Activated T-cell treated with anti-CD3 and anti-CD28 coated beads for 1 hour (primary cell): ENCODE results near the gene AGBL1.
"Not testable (repeated sequence)": the region's sequence is repeated elsewhere in the genome, so short reads cannot be mapped to it uniquely, and the experiment has no call there.

Source experiments
- DNase-seq: peaks from one replicate; pipeline ENCODE4 v3.0.0-alpha.2; 2020; ENCODE audit warnings: low read depth

AGBL1 gene

GRCh38 chr15:86082619-86083380 lies 3.1 kb downstream of the AGBL1 start:
- no peak for DNase-seq

GRCh38 chr15:86087808-86088207 lies 8.1 kb downstream of the AGBL1 start:
- no peak for DNase-seq

- no peak for DNase-seq
Measured at GRCh38 chr15:86089422-86089821, 9.8 kb downstream of the AGBL1 start.

DNA sequence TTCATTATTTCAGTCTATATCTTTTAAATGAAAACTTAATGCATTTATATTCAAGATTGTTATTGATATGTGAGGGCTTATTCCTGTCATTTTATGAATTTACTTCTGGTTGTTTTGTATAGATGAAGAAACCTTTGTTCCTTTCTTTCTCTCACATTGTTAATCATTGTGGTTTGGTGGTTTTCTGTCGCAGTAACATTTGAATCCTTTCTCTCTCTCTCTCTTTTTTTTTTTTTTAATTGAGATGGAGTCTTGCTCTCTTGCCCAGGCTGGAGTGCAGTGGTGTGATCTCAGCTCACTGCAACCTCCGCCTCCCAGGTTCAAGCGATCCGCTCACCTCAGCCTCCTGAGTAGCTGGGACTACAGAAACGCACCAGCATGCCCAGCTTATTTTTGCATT lies 22.1 kb downstream of the AGBL1 start:
- DNase-seq, result no peak

GRCh38 chr15:86103825-86104224 lies 24.2 kb downstream of the AGBL1 start:
- no peak for DNase-seq

DNA sequence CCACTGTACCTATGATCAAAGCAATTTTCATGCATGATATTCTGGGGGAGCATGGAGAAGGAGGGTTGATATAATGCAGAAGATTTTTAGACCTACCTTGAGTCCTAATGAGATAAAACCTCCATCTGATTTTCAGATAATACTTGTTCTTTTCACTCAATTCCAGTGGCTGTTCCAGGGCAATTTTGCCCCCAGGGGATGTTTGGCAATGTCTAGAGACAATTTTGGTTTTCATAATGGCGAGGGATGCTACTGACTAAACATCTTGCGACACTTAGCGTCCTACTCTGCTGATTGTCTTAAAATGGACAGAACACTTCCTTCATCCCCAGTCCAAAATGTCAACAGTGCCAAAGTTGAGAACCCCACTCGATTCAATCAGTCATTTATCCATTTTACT lies 26.6 kb downstream of the AGBL1 start:
- DNase-seq, result no peak

GRCh38 chr15:86115145-86115801 lies 35.6 kb downstream of the AGBL1 start:
- DNase-seq, result no peak

GRCh38 chr15:86121568-86122225 lies 42.0 kb downstream of the AGBL1 start:
- no peak for DNase-seq

DNA sequence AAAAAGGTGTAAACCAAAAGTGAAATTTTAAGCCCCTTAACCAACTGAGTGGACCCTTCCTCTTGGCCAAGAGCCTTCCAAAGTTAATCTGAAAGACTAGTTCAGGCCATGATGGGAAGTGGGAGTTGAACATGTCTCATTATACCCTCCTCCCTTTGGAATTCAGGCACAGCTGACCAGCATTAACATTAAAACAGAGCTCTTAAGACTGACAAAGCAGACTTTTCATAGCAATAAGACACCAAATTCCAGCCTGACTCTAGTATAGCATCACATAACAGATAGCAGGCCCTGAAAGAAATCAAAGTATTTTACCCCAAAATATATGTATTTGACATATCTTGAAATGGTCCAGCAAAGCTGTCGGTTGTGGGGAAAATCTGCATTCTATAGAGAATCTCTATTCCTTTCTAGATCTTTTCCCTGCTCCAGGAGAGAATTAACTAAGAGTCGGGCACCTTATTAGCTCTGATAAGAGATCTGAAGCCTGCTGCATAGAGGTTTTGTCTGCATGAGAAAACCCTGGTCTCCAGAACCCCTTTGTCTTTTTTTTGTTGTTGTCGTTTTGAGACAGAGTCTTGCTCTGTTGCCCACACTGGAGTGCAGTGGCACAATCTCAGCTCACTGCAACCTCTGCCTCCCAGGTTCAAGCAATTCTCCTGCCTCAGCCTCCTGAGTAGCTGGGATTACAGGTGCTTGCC lies 43.2 kb downstream of the AGBL1 start:
- DNase-seq, result not testable (repeated sequence)

DNA sequence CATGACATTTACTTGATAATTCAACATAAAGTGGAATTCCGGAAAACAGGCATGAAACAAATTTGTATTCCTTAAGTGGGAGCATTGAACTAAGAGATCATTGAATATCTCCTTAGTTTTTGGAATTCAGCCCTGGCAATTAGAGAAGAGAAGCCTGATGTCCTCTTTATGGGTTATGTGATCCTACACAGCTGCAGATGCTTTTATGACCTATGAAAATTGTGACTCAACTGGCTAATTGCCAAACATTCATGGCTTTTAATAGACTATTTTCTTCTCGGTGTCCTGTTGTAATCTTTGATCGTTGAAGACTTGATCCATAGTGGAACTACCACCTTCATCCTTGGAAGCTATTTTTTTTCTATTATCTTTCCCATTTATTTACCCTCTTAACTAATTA lies 46.1 kb downstream of the AGBL1 start:
- DNase-seq, result no peak

GRCh38 chr15:86127547-86127946 lies 47.9 kb downstream of the AGBL1 start:
- DNase-seq, result no peak

DNA sequence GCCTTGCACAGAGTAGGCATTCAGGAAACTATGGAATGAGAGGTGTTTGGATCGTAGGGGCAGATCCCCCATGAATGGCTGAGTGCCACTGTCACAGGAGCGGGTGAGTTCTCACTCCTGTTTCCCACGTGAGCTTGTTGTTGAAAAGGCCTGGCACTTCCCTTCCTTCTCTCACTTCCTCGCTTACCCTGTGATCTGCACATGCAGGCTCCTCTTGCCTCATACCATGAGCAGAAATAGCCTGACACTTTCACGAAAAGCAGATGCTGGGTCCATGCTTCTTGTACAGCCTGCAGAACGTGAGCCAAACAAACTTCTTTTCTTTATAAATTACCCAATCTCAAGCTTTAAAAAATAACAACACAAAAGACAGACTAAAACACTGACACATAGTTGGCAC lies 55.4 kb downstream of the AGBL1 start:
- no peak for DNase-seq

DNA sequence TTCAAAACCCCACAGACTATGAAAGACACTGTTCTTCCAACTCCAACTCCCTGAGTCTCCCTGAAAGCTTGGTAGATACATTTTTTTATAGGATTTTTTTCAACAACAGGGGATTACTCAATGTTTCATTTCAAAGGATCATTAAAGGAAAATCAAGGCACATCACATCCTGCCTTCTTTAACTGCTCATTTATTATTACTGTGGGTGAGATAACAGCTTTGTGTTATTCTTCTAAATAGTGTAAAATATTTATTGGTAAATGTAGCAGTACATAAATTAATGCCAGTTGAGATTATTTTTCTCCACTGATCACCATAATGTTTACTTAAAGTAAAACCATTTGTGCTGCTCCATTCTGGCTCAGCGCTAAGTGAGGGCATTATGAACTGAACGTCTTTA lies 57.2 kb downstream of the AGBL1 start:
- no peak for DNase-seq

GRCh38 chr15:86138798-86139197 lies 59.1 kb downstream of the AGBL1 start:
- DNase-seq, result no peak

DNA sequence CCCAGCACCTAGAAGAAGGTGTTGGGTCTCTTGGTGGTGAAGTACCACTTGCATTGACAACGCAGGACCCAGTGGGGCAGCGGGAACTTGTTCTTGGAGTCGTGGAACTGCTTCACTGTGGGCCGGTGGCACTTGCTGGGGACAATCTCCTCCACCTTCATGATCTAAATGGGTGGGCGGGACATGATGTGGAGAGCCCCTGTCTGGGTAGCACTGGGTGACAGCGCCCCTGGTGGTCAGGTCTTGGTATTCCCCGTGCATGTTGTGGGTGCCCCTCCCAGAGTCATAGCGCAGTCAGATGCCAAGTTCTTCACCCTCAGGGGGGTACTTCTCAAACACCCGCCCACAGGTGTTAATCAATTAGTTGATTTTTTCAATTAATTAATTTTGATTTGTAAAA lies 60.2 kb downstream of the AGBL1 start:
- DNase-seq, result peak; percentile 0

- no peak for DNase-seq
Measured at GRCh38 chr15:86154705-86155104, 75.0 kb downstream of the AGBL1 start.

DNA sequence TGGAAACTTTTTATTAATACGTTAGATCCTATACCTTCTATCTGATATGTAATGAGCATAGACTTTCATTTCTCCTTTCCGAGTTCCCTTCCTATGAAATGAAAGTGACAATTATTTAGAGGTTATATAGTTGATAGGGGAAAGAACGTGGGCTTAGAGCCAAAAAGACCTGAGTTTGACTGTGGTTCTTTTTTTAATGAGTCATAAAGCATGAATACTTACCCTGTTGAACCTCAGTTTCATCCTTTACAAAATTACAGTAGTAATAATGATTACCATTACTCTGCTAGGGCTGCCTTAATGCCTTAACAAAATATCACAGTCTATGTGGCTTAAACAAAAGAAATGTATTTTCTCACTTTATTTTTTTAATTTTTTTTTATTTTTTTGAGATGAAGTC lies 75.9 kb downstream of the AGBL1 start:
- no peak for DNase-seq

DNA sequence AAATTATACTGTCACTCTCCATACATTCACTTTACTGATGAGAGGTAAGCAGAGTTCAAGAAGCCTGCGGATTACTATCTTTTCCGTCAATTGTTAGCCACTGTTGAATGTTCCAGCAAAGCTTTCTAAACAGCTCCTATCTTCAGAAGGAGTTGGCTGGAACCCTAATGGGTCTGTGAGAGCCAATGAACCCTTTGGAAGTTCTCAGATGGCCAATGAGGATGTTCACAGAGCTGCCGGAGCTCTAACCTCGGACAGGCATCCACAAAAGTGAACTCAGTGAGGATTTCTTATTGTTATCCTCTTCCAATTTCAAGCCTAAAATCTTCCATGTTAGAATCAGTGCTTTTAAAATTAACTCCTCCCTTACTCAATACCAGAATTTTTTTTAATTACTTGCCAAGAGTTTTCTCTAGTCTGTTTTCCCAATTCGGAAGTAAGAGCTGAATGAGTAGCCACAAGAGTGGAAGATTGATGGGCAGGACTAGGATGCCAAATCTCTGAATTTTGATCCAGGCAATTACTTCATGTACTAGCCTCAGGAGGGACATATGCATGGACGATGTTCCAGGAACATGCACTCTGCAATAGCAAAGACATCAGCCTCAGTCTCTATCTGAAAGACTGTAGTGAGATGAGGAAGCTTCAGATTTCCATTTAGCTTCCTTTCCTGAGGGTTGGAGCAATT lies 78.1 kb downstream of the AGBL1 start:
- DNase-seq, result no peak

GRCh38 chr15:86159468-86159867 lies 79.8 kb downstream of the AGBL1 start:
- no peak for DNase-seq

- no peak for DNase-seq
Measured at GRCh38 chr15:86161250-86161649, 81.6 kb downstream of the AGBL1 start.

DNA sequence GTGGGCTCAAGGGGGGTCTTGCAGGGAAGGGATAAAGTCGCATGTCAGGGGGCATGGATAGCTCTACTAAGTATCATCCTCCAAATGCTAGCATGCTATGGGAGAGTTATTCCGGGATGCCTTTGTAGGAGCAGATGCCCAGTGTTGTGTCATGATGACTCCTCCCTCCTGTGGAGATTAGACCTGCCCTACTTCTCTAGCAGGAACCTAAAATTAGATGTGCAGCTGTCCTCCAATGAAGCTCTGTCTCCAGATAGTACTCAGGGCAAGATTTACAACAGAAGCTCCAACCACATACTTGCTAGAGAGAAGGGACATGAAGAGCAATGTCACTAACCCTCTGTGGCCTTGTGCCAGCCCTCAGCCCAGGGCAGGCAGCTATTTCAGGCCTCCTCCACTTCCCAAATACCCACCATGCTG lies 82.5 kb downstream of the AGBL1 start:
- DNase-seq, result no peak

DNA sequence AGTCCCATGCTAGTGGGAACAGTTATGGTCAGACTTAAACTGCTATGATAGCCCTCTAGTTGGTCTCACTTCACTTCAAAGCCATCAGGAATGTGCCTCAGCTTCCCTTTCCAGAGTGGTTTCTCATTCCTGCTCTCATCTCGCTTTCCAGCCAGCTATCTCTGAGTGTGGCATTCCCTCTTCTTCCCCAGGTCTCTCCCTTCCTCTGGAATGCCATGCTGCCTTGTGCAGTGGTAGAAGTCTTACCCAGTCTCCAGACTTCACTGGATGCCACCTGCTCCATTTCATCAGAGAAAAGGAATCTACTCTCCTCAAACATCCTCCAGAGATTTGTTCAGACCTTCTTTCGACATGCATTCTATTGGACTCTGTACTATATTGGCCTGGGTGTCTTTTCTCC lies 83.0 kb downstream of the AGBL1 start:
- DNase-seq, result no peak
